Measurements from ENCODE around the gene DPP10.

GRCh38 chr2:114685102-114685501 lies 242.7 kb downstream of the DPP10 start:
- TF ChIP-seq, protein P1, sequence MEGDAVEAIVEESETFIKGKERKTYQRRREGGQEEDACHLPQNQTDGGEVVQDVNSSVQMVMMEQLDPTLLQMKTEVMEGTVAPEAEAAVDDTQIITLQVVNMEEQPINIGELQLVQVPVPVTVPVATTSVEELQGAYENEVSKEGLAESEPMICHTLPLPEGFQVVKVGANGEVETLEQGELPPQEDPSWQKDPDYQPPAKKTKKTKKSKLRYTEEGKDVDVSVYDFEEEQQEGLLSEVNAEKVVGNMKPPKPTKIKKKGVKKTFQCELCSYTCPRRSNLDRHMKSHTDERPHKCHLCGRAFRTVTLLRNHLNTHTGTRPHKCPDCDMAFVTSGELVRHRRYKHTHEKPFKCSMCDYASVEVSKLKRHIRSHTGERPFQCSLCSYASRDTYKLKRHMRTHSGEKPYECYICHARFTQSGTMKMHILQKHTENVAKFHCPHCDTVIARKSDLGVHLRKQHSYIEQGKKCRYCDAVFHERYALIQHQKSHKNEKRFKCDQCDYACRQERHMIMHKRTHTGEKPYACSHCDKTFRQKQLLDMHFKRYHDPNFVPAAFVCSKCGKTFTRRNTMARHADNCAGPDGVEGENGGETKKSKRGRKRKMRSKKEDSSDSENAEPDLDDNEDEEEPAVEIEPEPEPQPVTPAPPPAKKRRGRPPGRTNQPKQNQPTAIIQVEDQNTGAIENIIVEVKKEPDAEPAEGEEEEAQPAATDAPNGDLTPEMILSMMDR (IDR thresholded peaks at IDR 0.05; ENCODE audit: borderline replicate concordance, extremely low read depth, low read length, poor library complexity, severe bottlenecking): no peak
- TF ChIP-seq EZH2 (IDR thresholded peaks at IDR 0.05; ENCODE audit: borderline replicate concordance, low read depth, low read length, severe bottlenecking): no peak

Data from DND-41 (cell line).